H1 (cell line): ENCODE data around the gene NEU4. TPM values are rescaled to one million over a fixed set of nuclear protein-coding genes. Genes with fewer than 3 reads are reported as not detected.

ENCODE experiments used
- CTCF ChIA-PET: fragments of 300-600 bp; sonication (Branson Sonifier 250); formaldehyde crosslinking; loops from one replicate; lab custom pipeline; 2021; ENCODE audit not compliant: partially characterized antibody; lab: Charles Lee
- POLR2A ChIA-PET: fragments of 300-600 bp; sonication (Branson Sonifier 250); formaldehyde crosslinking; loops from one replicate; lab custom pipeline; 2021; ENCODE audit warnings: inconsistent platforms; ENCODE audit not compliant: partially characterized antibody; lab: Charles Lee
- DNase-seq, 2 experiments: peaks; one replicate each; pipeline versions ENCODE4 v3.0.0 to v3.0.0-alpha.2; 2010 to 2022; ENCODE audit warnings: low spot score in 2 of 2, low read depth in 1 of 2, mixed read lengths in 1 of 2
- FAIRE-seq: peaks from 2 replicates; lab custom pipeline; 2011; peaks lifted over from hg19 to GRCh38; lab: Jason Lieb, UNC
- H2AFZ ChIP-seq: 2 replicates; pipeline ENCODE4 v1.8.1; 2012; ENCODE audit warnings: low read length, inconsistent platforms
- H2AK5ac ChIP-seq: 2 replicates; pipeline ENCODE4 v1.6.1; 2013; ENCODE audit warnings: low read depth, low read length
- H2BK120ac ChIP-seq: replicated peaks from 2 replicates; pipeline ENCODE3; 2013; ENCODE audit warnings: low read depth, low read length, inconsistent platforms
- H2BK12ac ChIP-seq: 2 replicates; pipeline ENCODE4 v1.6.1; 2013; ENCODE audit warnings: low read depth, low read length
- H2BK15ac ChIP-seq: 2 replicates; pipeline ENCODE4 v1.6.1; 2013; ENCODE audit warnings: low read length
- H2BK20ac ChIP-seq: 2 replicates; pipeline ENCODE4 v1.6.1; 2013; ENCODE audit warnings: low read length
- H2BK5ac ChIP-seq: 2 replicates; pipeline ENCODE4 v1.6.1; 2013; ENCODE audit warnings: low read depth, low read length
- H3K14ac ChIP-seq: 2 replicates; pipeline ENCODE4 v1.6.1; 2013; ENCODE audit warnings: inconsistent platforms; ENCODE audit not compliant: insufficient read length
- H3K18ac ChIP-seq: 2 replicates; pipeline ENCODE4 v1.6.1; 2013; ENCODE audit warnings: low read length; ENCODE audit errors: extremely low read depth
- H3K23ac ChIP-seq: 2 replicates; pipeline ENCODE4 v1.6.1; 2013; ENCODE audit warnings: inconsistent platforms; ENCODE audit not compliant: insufficient read length
- H3K23me2 ChIP-seq: 2 replicates; pipeline ENCODE4 v1.6.1; 2013; ENCODE audit warnings: low read depth, low read length
- H3K27ac ChIP-seq: 2 replicates; pipeline ENCODE4 v1.6.1; 2011; ENCODE audit warnings: low read depth, low read length, inconsistent platforms
- H3K27me3 ChIP-seq, 4 experiments: replicated peaks in 1 of 4; 1 replicate in 1 of 4; 2 replicates in 3 of 4; pipeline versions ENCODE4 v1.6.1 to v1.8.1; 2011 to 2013; ENCODE audit warnings: low read length in 3 of 4, mild to moderate bottlenecking in 3 of 4, inconsistent platforms in 2 of 4, mixed read lengths in 2 of 4, moderate library complexity in 1 of 4; ENCODE audit not compliant: control insufficient read depth in 3 of 4, insufficient read depth in 3 of 4; ENCODE audit errors: extremely low read depth in 1 of 4
- H3K36me3 ChIP-seq, 4 experiments: 2 replicates each; pipeline versions ENCODE4 v1.6.1 to v1.8.1; 2011 to 2013; ENCODE audit warnings: mild to moderate bottlenecking in 4 of 4, low read length in 3 of 4, moderate library complexity in 2 of 4, control low read depth in 1 of 4, inconsistent platforms in 1 of 4; ENCODE audit not compliant: insufficient read depth in 4 of 4, control insufficient read depth in 2 of 4
- H3K4ac ChIP-seq: replicated peaks from 2 replicates; pipeline ENCODE3; 2013; ENCODE audit warnings: low read length, low read depth, mixed read lengths, inconsistent platforms; ENCODE audit not compliant: insufficient read length
- H3K4me1 ChIP-seq, 4 experiments: replicated peaks in 1 of 4; 1 replicate in 1 of 4; 2 replicates in 3 of 4; pipeline versions ENCODE4 v1.6.1 to v1.8.1; 2011 to 2013; ENCODE audit warnings: low read length in 3 of 4, inconsistent platforms in 2 of 4, mixed read lengths in 1 of 4; ENCODE audit not compliant: insufficient read depth in 4 of 4, control insufficient read depth in 3 of 4
- H3K4me2 ChIP-seq, 2 experiments: 2 replicates each; pipeline versions ENCODE4 v1.6.1 to v1.8.1; 2011 to 2013; ENCODE audit warnings: low read depth in 2 of 2, low read length in 2 of 2, control low read depth in 1 of 2, inconsistent platforms in 1 of 2, mild to moderate bottlenecking in 1 of 2; ENCODE audit not compliant: insufficient read depth in 1 of 2
- H3K4me3 ChIP-seq, 4 experiments: fragments of 200-600, 300-600 bp in 1 of 4; sonication (generic), shearing (Covaris generic), sonication (Bioruptor Twin) in 1 of 4; 2 replicates each; pipeline versions ENCODE4 v1.5.1 to v1.8.1; 2011 to 2016; ENCODE audit warnings: low read length in 4 of 4, low read depth in 3 of 4, control low read depth in 2 of 4, inconsistent platforms in 2 of 4, mild to moderate bottlenecking in 2 of 4, mixed read lengths in 1 of 4, moderate library complexity in 1 of 4; ENCODE audit not compliant: insufficient read depth in 2 of 4; ENCODE audit errors: extremely low read depth in 1 of 4
- H3K56ac ChIP-seq: replicated peaks from 2 replicates; pipeline ENCODE3; 2013; ENCODE audit warnings: low read depth, mild to moderate bottlenecking, mixed read lengths, low read length, inconsistent platforms; ENCODE audit not compliant: insufficient read length
- H3K79me1 ChIP-seq: 2 replicates; pipeline ENCODE4 v1.6.1; 2013; ENCODE audit warnings: low read depth, low read length, control low read depth
- H3K79me2 ChIP-seq, 2 experiments: 2 replicates each; pipeline versions ENCODE4 v1.6.1 to v1.8.1; 2012 to 2013; ENCODE audit warnings: low read length in 2 of 2, mild to moderate bottlenecking in 2 of 2, inconsistent platforms in 1 of 2; ENCODE audit not compliant: insufficient read depth in 2 of 2, control insufficient read depth in 1 of 2
- H3K9ac ChIP-seq, 4 experiments: replicated peaks in 1 of 4; 1 replicate in 1 of 4; 2 replicates in 3 of 4; pipeline versions ENCODE4 v1.6.1 to v1.8.1; 2011 to 2013; ENCODE audit warnings: low read depth in 3 of 4, low read length in 3 of 4, control low read depth in 2 of 4, mild to moderate bottlenecking in 2 of 4, moderate library complexity in 2 of 4, inconsistent platforms in 1 of 4; ENCODE audit errors: extremely low read depth in 1 of 4
- H3K9me3 ChIP-seq, 2 experiments: 2 replicates each; pipeline versions ENCODE4 v1.6.1 to v1.8.1; 2012 to 2013; ENCODE audit warnings: mild to moderate bottlenecking in 2 of 2, moderate library complexity in 2 of 2, control low read depth in 1 of 2, inconsistent platforms in 1 of 2, low read depth in 1 of 2, low read length in 1 of 2, mixed read lengths in 1 of 2; ENCODE audit not compliant: insufficient read depth in 2 of 2
- H4K20me1 ChIP-seq, 2 experiments: replicated peaks in 1 of 2; 2 replicates each; pipeline versions ENCODE3 to v1.8.1; 2011 to 2013; ENCODE audit warnings: inconsistent platforms in 2 of 2, low read length in 2 of 2, mild to moderate bottlenecking in 1 of 2; ENCODE audit not compliant: insufficient read depth in 2 of 2, control insufficient read depth in 1 of 2
- H4K5ac ChIP-seq: 2 replicates; pipeline ENCODE4 v1.6.1; 2013; ENCODE audit warnings: low read length, low read depth, mixed read lengths, inconsistent platforms; ENCODE audit not compliant: insufficient read length
- H4K8ac ChIP-seq: 2 replicates; pipeline ENCODE4 v1.8.0; 2013; ENCODE audit warnings: mild to moderate bottlenecking, moderate library complexity, low read length, inconsistent platforms; ENCODE audit not compliant: insufficient read depth; ENCODE audit errors: extremely low read depth
- H4K91ac ChIP-seq: replicated peaks from 2 replicates; pipeline ENCODE3; 2013; ENCODE audit warnings: low read length, mixed read lengths, inconsistent platforms; ENCODE audit not compliant: insufficient read length
- CHD2 ChIP-seq: IDR thresholded peaks from 2 replicates; pipeline ENCODE4 v1.6.1; 2012; ENCODE audit warnings: low read length, improper control_type of control experiment
- EP300 ChIP-seq, 2 experiments: IDR thresholded peaks; 1 replicate in 1 of 2; 2 replicates in 1 of 2; pipeline ENCODE4 v1.6.1; 2011 to 2012; ENCODE audit warnings: low read depth in 2 of 2, low read length in 2 of 2, mild to moderate bottlenecking in 2 of 2, borderline replicate concordance in 1 of 2, inconsistent platforms in 1 of 2, moderate library complexity in 1 of 2
- HDAC6 ChIP-seq: IDR thresholded peaks from one replicate; pipeline ENCODE4 v1.7.1; 2012; ENCODE audit warnings: low read depth, mild to moderate bottlenecking, inconsistent platforms, low read length, moderate library complexity
- SIX5 ChIP-seq: IDR thresholded peaks from 2 replicates; pipeline ENCODE4 v1.6.1; 2011; ENCODE audit warnings: mild to moderate bottlenecking, low read depth, low read length
- YY1 ChIP-seq: IDR thresholded peaks from 2 replicates; pipeline ENCODE4 v1.6.1; 2011; ENCODE audit warnings: low read depth, mild to moderate bottlenecking, low read length
- whole genome bisulfite sequencing, 2 experiments: shearing (Covaris generic) in 1 of 2; methylation state at CpG; one replicate each; pipeline versions ENCODE4 v1.1.6 to v1.1.7; 2013 to 2015; ENCODE audit warnings: low lambda C conversion rate in 2 of 2, mixed read lengths in 2 of 2, inconsistent platforms in 1 of 2, low coverage in 1 of 2, missing lambda C conversion rate in 1 of 2; ENCODE audit not compliant: insufficient replicate concordance in 2 of 2, insufficient coverage in 1 of 2, insufficient read length in 1 of 2; ENCODE audit errors: extremely low coverage in 1 of 2, missing lambda C conversion rate in 1 of 2; 5-methylcytosine and 5-hydroxymethylcytosine counted together
- polyA plus RNA-seq, 7 experiments: library from polyadenylated mRNA; depleted of rRNA in 3 of 7; stranded (reverse) in 5 of 7; unstranded in 2 of 7; fragments of >200 nt in 5 of 7; fragments of 200-250 nt in 2 of 7; gene quantifications; 1 replicate in 5 of 7; 2 replicates in 1 of 7; 4 replicates in 1 of 7; pipeline versions ENCODE4 v1.2.1 to v1.2.3, GENCODE V29; 2011 to 2013; ENCODE audit warnings: missing spikeins in 2 of 7, mixed read lengths in 2 of 7
- total RNA-seq: library from RNA; stranded (reverse); fragmentation: NEBNext Ultra II Directional; extraction: Animal tissue kit (Norgen Biotek cat#: 25700); gene quantifications from 2 replicates; pipeline ENCODE4 v1.2.1, GENCODE V29; 2021

NEU4 gene
- total and polyA plus RNA-seq, 2 of the 8 experiments (the other 6 are each of a cell fraction or from before 2014, with no cell fraction given), result 0.32 to 0.50 TPM

- Histone ChIP-seq H3K27ac (no peak overlapping the region; the same call in 1 of the 2 replicates), H3K79me1 (no peaks in the 10 kb centered on the region), H3K4ac (no peak overlapping the region), H3K36me3 (no peaks in the 10 kb centered on the region), H3K56ac (no peak overlapping the region), H3K14ac (no peak overlapping the region), H3K9ac (no peak overlapping the region), H4K5ac (no peak overlapping the region), H2BK20ac (no peak overlapping the region), H3K23ac (no peak overlapping the region), H4K20me1 (no peaks in the 10 kb centered on the region), H3K9me3 (no peaks in the 10 kb centered on the region), H3K27me3 (no peaks in the 10 kb centered on the region; a peak in 3 of 7 replicates), H3K4me2 (no peak overlapping the region), H4K8ac (no peak overlapping the region), H2BK5ac (no peak overlapping the region), H2AFZ (no peak overlapping the region), H2AK5ac (no peak overlapping the region), H4K91ac (no peak overlapping the region), H2BK12ac (no peak overlapping the region), H3K18ac (no peak overlapping the region), H3K4me3 (no peak overlapping the region), H3K23me2 (no peaks in the 10 kb centered on the region), H3K79me2 (no peaks in the 10 kb centered on the region), H3K4me1 (peaks cover 0 to 9% (median 4%) of the 10 kb centered on the region in 4 experiments; a peak in 5 of 7 replicates), H2BK120ac (no peak overlapping the region), H2BK15ac (no peak overlapping the region; the same call in 1 of the 2 replicates)
- peak in 1 of 2 experiments; percentile 47 for DNase-seq
- ChIA-PET CTCF (interaction anchor here (1.2 to 1.6 kb wide), 2 partner anchors 68 to 90 kb away, joined by 3 read pairs; a partner anchor contains a TSS), POLR2A (interaction anchor here (3.0 kb wide), 1 partner anchor 108 kb away, joined by 11 read pairs; the partner anchor contains the start of gene ING5)
- FAIRE-seq, result no peak
- 82% methylated on average over 24 of the region's 28 CpGs; no CpG with 5 or more reads in 1 of the 2 experiments for WGBS, 2 experiments
- TF ChIP-seq YY1 (no peak), SIX5 (no peak), CHD2 (no peak), HDAC6 (no peak), EP300 (IDR thresholded peaks at IDR 0.05; ENCODE audit: borderline replicate concordance in 1 of 2, low read depth in 2 of 2, low read length in 2 of 2) (no peak)
Observed at GRCh38 chr2:241810307-241811200, 1.6 kb downstream of the NEU4 start.
